Loucy (cell line): Measurements from ENCODE around the gene LNPEP.

Source experiments
- EZH2phosphoT487 ChIP-seq: fragments of 200-600 bp; IDR thresholded peaks from 2 replicates; pipeline ENCODE4 v1.6.1; 2018; ENCODE audit warnings: antibody characterized with exemption, mild to moderate bottlenecking, moderate library complexity, borderline replicate concordance
- TF ChIP-seq, protein P1 (sequence below): fragments of 200-600 bp; sonication (generic); conservative IDR thresholded peaks from 2 replicates; pipeline ENCODE4 v1.5.1; 2014; ENCODE audit warnings: mild to moderate bottlenecking, antibody characterized with exemption, low read length

DNA sequence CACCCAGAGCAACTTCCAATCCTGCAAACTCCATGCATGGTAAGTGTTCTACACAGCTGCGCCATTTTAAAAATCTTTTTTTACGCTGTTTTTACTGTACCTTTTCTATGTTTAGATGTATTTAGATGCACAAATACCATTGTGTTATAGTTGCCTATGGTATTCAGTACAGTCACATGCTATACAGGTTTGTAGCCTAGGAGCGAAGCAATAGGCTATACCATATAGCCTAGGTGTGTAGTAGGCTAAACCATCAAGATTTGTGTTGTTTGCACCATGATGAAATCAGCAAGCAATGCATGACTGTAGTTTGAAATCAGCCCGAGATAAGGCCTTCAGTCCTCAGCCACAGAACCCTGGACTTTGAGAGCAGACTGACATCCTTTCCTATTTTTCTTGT lies 105.4 kb downstream of the LNPEP start:
- TF ChIP-seq, protein P1, sequence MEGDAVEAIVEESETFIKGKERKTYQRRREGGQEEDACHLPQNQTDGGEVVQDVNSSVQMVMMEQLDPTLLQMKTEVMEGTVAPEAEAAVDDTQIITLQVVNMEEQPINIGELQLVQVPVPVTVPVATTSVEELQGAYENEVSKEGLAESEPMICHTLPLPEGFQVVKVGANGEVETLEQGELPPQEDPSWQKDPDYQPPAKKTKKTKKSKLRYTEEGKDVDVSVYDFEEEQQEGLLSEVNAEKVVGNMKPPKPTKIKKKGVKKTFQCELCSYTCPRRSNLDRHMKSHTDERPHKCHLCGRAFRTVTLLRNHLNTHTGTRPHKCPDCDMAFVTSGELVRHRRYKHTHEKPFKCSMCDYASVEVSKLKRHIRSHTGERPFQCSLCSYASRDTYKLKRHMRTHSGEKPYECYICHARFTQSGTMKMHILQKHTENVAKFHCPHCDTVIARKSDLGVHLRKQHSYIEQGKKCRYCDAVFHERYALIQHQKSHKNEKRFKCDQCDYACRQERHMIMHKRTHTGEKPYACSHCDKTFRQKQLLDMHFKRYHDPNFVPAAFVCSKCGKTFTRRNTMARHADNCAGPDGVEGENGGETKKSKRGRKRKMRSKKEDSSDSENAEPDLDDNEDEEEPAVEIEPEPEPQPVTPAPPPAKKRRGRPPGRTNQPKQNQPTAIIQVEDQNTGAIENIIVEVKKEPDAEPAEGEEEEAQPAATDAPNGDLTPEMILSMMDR, result no peak
- TF ChIP-seq EZH2phosphoT487, result no peak
